CD4-positive, alpha-beta T cell treated with Interleukin-15 for 4 hours (primary cell): Measurements from ENCODE around the gene NSRP1.
"Not testable (repeated sequence)": the region's sequence is repeated elsewhere in the genome, so short reads cannot be mapped to it uniquely, and the experiment has no call there.

Experiments used
- DNase-seq: peaks from one replicate; pipeline ENCODE4 v3.0.0-alpha.2; 2020; ENCODE audit warnings: low spot score

Gene NSRP1

GRCh38 chr17:30222721-30223175, 106.1 kb downstream of the NSRP1 start:
- no peak for DNase-seq

- no peak for DNase-seq
Measured at GRCh38 chr17:30224419-30224960, 107.9 kb downstream of the NSRP1 start.

GRCh38 chr17:30225112-30225511, 108.5 kb downstream of the NSRP1 start:
- no peak for DNase-seq

DNA sequence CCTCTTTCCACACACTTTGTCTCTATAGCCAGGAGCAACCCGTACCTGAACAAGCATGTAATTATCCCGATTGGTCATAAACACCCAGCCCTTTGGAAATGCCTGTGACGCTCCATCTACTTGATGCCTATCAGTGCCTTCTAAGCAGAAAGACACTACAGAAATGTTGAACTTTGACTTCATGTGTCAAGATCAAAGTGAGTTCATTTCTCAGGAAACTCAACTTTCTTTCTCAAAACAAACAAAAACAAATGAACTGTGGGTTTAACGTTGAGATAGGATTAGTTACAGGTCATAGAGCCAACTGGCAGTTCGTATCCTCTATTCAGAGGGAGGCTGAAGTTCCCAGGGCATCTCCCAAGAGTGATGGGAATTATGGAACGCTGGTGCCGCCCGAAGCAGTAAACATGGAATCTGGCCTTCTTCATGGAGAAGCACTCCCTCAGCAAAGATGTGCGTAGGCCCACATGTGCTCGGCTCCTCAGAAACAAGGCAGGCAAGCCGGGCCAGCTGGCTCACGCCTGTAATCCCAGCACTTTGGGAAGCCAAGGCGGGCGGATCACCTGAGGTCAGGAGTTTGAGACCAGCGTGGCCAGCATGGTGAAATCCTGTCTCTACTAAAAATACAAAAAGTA, 109.4 kb downstream of the NSRP1 start:
- DNase-seq = no peak

DNA sequence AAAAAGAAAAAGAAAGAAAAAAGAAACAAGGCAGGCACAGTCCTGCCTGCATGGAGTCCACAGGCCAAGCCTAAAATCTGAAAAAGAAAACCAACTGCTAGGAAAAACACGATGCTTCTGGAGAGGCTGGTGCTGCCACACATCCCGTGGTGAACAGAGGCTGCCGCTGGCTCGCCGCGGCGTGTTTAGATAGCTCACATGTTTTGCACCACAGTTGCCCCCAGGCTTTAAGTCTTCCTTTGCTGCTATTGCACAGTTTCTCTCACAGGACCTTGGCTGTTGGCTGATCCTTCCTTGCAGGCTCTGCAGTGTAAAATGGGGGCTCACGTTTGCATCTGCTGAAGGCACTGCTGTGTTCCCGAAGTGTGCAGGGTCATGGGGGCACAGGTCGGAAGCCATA, 110.3 kb downstream of the NSRP1 start:
- DNase-seq = no peak

- no peak for DNase-seq
Measured at GRCh38 chr17:30228011-30228410, 111.4 kb downstream of the NSRP1 start.

- no peak for DNase-seq
Measured at GRCh38 chr17:30229012-30229411, 112.4 kb downstream of the NSRP1 start.

DNA sequence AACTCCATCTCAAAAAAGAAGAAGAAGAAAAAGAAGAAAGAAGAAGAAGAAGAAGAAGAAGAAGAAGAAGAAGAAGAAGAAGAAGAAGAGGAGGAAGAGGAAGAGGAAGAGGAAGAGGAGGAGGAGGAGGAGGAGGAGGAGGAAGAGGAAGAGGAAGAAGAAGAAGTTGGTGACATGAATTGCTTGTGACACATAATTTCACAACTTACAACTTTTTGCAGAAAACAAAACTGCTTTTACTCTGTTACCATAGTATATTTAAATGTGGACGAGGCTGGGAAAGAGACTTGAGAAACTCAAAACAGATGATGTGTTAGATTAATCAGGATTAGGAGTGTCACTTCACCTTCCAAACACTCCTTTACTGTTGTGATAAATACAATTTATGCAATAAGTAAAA, 113.4 kb downstream of the NSRP1 start:
- DNase-seq = not testable (repeated sequence)

DNA sequence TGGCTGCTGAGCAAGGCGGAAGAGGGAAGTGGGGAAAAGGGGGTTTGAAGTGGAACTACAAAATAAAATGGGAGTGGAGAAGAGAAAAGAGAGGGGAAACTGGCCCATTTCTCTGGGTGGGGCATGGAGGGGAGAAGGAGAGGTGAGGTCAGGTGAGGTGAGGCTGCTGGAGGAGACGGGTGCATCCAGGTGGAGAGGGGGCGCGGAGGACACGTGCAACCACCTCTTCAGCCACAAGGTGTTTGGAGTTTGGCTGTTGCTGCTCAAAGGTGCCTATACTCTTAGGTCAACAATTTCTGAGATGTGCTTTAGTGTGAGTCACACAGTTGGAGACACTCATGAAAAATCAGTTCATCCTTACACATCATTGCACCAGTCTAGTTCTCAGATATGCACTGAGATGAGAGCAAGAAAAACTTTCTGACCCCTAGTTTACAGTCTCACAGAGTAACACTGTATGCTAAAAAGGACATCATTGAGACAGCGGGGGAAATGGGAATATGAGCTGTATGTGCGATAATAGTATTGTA, 114.0 kb downstream of the NSRP1 start:
- no peak for DNase-seq

GRCh38 chr17:30232015-30232823, 115.6 kb downstream of the NSRP1 start:
- no peak for DNase-seq

DNA sequence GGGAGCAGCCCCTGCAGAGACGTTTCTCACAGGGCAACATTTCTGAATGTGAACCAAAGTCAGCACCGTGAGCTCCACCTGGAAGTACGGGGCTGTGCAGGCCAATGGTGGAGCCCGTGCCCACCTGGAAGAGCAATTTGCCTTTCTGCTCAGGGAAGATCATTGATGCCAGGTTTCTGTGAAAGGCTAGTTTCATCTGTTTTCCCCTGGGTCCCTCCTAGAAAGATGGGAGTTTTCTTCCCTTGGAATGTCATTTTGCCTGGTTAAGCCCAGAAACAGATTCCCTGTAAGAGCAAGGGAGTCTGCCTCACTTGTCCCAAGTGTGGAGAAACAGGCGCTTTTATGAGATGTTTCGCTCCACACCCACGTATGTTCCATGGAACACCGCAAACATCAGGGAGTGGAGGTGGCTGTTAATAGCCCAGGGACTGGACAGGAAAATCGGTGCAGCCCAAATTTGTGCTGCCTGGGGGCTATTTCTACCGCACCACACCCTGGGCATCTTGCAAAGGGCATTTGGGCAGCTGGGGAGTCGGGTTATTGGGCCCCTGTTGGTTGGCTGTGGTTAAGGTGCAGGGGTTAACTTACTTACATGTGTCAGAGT, 116.3 kb downstream of the NSRP1 start:
- no peak for DNase-seq

DNA sequence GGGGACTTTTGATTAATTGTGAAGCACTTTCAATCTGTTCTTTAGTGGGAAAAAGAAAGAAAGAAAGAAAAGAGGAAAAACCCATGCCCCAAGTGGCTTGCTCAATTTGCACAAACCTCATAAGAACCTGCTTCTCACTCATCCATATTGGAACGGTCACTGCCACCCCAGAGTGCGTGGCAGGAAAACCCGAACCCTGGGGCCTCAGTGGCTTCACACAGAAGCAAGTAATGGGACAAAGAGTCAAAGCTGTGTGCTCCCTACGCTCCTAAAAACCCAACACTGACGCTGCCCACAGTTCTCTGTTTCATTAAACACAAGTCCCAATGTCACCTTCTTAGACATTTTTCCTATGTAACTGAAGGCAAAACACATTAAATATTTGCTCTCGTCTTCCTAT, 117.7 kb downstream of the NSRP1 start:
- DNase-seq = no peak

DNA sequence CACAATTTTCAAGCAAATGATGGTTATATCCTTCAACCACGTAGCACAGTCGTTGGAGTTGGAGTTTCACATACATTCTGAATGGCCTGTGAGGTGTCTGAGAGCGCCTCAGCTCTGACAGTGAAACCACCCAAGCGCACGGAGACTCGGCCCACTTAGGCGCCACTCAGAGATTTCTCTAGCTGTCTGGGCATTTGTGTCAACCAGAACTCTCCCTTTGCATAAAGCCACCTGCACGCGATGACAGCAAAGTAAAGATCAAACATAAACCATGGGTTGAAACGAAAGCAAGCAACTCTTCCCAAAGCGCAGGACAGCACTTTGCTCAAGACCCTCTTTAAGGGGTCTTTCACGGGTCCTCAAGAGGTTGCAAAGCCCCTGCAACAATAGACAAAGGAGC, 118.3 kb downstream of the NSRP1 start:
- no peak for DNase-seq

GRCh38 chr17:30235386-30236296, 119.0 kb downstream of the NSRP1 start, which contains the start of gene SLC6A4:
Gene SLC6A4, minus strand, starts transcription at chr17:30235697. Its CDS starts 13,739 bp downstream, at chr17:30221958.
- no peak for DNase-seq
